IMR-90 (cell line): ENCODE measurements around the gene SF3B3.

Experiments used
- BHLHE40 ChIP-seq: fragments of 150-350 bp; IDR thresholded peaks from 2 replicates; pipeline ENCODE4 v1.6.1; 2016; ENCODE audit warnings: mild to moderate bottlenecking, low read depth, low read length
- CHD1 ChIP-seq: IDR thresholded peaks from 2 replicates; pipeline ENCODE4 v1.6.1; 2012; ENCODE audit warnings: low read depth, low read length, improper control_type of control experiment
- CTCF ChIP-seq: conservative IDR thresholded peaks from 2 replicates; pipeline ENCODE4 v1.5.1; 2012; ENCODE audit warnings: mild to moderate bottlenecking, low read depth, low read length, improper control_type of control experiment
- ELK1 ChIP-seq: fragments of 150-350 bp; IDR thresholded peaks from 2 replicates; pipeline ENCODE4 v1.6.1; 2016; ENCODE audit warnings: low read depth, mild to moderate bottlenecking, low read length, moderate library complexity, borderline replicate concordance
- MAFK ChIP-seq: IDR thresholded peaks from 2 replicates; pipeline ENCODE4 v1.6.1; 2012; ENCODE audit warnings: low read depth, low read length, improper control_type of control experiment
- MXI1 ChIP-seq: IDR thresholded peaks from 2 replicates; pipeline ENCODE4 v1.6.1; 2012; ENCODE audit warnings: low read depth, mild to moderate bottlenecking, low read length, moderate library complexity, borderline replicate concordance
- POLR2A ChIP-seq: IDR thresholded peaks from 2 replicates; pipeline ENCODE4 v1.6.1; 2012; ENCODE audit warnings: mild to moderate bottlenecking, low read depth, low read length
- RCOR1 ChIP-seq: IDR thresholded peaks from 2 replicates; pipeline ENCODE4 v1.6.1; 2012; ENCODE audit warnings: mild to moderate bottlenecking, low read length, improper control_type of control experiment; ENCODE audit not compliant: insufficient replicate concordance
- SMC3 ChIP-seq: fragments of 150-350 bp; IDR thresholded peaks from 2 replicates; pipeline ENCODE4 v1.6.1; 2016; ENCODE audit warnings: low read depth, mild to moderate bottlenecking, antibody characterized with exemption, low read length, moderate library complexity

GRCh38 chr16:70588565-70588964 lies 64.9 kb downstream of the SF3B3 start:
- TF ChIP-seq POLR2A, result no peak
- no peak for TF ChIP-seq CTCF
- no peak for TF ChIP-seq MXI1
- TF ChIP-seq MAFK, result no peak
- TF ChIP-seq RCOR1, result no peak
- TF ChIP-seq SMC3, result no peak
- peak; percentile 52 for TF ChIP-seq BHLHE40
- no peak for TF ChIP-seq ELK1
- TF ChIP-seq CHD1, result no peak
